Putamen (tissue), 1 donor: ENCODE results near the gene MAP6D1.
A peak's percentile ranks its signal among the peaks of the same experiment; 100 is the strongest.

Source experiments
- DNase-seq: peaks from one replicate; pipeline ENCODE4 v3.0.0-alpha.2; 2016; ENCODE audit warnings: low spot score

The MAP6D1 gene

GRCh38 chr3:183825456-183826161 is at the start of gene MAP6D1:
MAP6D1 (minus strand) TSS chr3:183825577; CDS start chr3:183825547, 30 bp downstream.
- peak; percentile 87 for DNase-seq

GRCh38 chr3:183873914-183874313 is 48.5 kb upstream of the MAP6D1 start:
- DNase-seq = no peak

- no peak for DNase-seq
These were observed 46.2 kb upstream of the MAP6D1 start for GRCh38 chr3:183871541-183871940.

GRCh38 chr3:183870563-183870962 is 45.2 kb upstream of the MAP6D1 start:
- no peak for DNase-seq

GRCh38 chr3:183868796-183869195 is 43.4 kb upstream of the MAP6D1 start:
- DNase-seq = no peak

- no peak for DNase-seq
These were observed 37.2 kb upstream of the MAP6D1 start for GRCh38 chr3:183862610-183863009.

- DNase-seq = no peak
These were observed 32.5 kb upstream of the MAP6D1 start for GRCh38 chr3:183857863-183858262.

- no peak for DNase-seq
These were observed 29.1 kb upstream of the MAP6D1 start for GRCh38 chr3:183854318-183855035.

GRCh38 chr3:183845608-183846288 is 20.4 kb upstream of the MAP6D1 start:
- DNase-seq = no peak

GRCh38 chr3:183845090-183845489 is 19.7 kb upstream of the MAP6D1 start:
- no peak for DNase-seq

- no peak for DNase-seq
These were observed 19.2 kb upstream of the MAP6D1 start for GRCh38 chr3:183844606-183845005.

- DNase-seq = no peak
These were observed 14.4 kb upstream of the MAP6D1 start for GRCh38 chr3:183839751-183840150.

GRCh38 chr3:183837894-183838293 is 12.5 kb upstream of the MAP6D1 start:
- DNase-seq = no peak

GRCh38 chr3:183837390-183837789 is 12.0 kb upstream of the MAP6D1 start:
- no peak for DNase-seq

GRCh38 chr3:183833516-183833915 is 8.1 kb upstream of the MAP6D1 start:
- DNase-seq = no peak

- no peak for DNase-seq
These were observed 4.8 kb upstream of the MAP6D1 start for GRCh38 chr3:183830187-183830586.

GRCh38 chr3:183829466-183829865 is 4.1 kb upstream of the MAP6D1 start:
- no peak for DNase-seq

- DNase-seq = no peak
These were observed 3.1 kb upstream of the MAP6D1 start for GRCh38 chr3:183828538-183828870.

GRCh38 chr3:183827809-183828537 is 2.6 kb upstream of the MAP6D1 start:
- no peak for DNase-seq

GRCh38 chr3:183826448-183827250 is 1.3 kb upstream of the MAP6D1 start:
- DNase-seq = no peak

- no peak for DNase-seq
These were observed 469 bp downstream of the MAP6D1 start for GRCh38 chr3:183824761-183825455.
